NCI-H1105 (cell line): ENCODE measurements around the gene P2RX2.
"Not testable (repeated sequence)": the region's sequence is repeated elsewhere in the genome, so short reads cannot be mapped to it uniquely, and the experiment has no call there.

Source experiments
- DNase-seq: peaks from one replicate; lab custom pipeline; 2025; lab: John Stamatoyannopoulos, UW

Gene P2RX2

DNA sequence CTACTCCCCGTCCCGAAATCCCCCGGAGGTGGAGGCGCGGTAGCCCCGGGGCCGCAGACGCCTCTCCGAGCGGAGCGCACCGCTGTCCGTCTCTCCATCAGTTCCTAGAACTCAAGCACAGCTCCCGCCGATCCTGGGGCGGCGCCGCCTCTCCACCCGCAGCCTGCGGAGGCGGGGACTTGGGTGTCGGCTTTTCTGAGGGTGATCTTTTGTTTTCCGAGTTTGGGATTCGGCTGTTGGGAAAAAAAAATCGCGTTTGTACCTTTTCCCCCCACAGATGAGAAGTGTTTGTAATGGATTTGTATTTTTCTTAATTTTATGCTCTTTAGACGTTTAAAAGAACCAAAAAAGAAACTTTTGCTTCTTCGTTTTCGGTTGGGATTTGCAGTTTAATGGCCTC lies 34.8 kb upstream of the P2RX2 start:
- DNase-seq: no peak

DNA sequence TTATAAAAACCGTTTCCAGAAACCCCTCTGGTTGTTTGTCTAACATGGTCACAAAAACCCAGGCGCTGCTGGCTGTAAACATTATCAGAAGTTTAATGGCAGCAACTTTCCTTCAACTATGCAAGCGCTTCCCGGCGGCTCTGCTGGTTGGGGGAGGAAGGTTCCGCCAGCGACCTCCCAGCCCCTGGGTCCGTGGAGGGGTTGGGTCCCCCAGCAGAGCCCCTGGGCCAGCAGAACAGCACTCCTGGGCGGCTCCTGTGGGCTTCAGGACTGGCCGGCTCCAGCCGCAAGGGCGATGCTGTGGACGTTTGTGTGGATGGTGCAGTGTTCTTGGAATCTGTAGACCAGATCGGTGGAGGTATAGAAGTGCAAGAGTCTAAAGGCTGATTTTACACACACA lies 34.1 kb upstream of the P2RX2 start:
- DNase-seq: no peak

DNA sequence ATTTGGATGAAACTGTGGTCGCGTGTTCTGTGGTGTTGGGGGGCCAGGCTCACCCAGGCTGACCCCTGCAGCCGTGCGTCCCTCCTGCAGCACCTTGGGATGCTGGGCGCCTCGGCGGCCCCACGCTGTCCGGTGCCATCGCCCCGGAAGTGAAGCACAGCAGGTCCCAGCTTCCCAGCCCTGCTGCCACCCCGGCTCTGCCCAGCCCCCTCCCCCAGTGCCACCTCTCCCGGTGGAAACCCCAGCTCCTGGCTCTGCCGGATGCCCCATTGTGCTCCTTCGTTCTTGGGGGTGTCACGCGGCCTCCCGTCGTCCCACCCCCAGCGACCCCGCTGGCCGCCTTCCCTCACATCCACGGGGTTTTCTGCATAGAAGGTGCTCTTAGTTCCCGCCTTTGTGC lies 33.4 kb upstream of the P2RX2 start:
- DNase-seq: no peak

DNA sequence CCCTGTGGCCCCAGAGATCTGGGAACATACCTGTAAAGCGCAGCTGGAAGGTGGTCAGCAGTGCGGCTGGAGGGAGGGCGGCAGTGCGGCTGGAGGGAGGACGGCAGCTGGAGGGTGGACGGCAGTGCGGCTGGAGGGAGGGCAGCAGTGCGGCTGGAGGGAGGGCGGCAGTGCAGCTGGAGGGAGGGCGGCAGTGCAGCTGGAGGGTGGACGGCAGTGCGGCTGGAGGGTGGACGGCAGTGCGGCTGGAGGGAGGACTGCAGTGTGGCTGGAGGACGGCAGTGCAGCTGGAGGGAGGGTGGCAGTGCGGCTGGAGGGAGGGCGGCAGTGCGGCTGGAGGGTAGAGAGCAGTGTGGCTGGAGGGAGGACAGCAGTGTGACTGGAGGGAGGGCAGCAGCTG lies 31.6 kb upstream of the P2RX2 start:
- no peak for DNase-seq

DNA sequence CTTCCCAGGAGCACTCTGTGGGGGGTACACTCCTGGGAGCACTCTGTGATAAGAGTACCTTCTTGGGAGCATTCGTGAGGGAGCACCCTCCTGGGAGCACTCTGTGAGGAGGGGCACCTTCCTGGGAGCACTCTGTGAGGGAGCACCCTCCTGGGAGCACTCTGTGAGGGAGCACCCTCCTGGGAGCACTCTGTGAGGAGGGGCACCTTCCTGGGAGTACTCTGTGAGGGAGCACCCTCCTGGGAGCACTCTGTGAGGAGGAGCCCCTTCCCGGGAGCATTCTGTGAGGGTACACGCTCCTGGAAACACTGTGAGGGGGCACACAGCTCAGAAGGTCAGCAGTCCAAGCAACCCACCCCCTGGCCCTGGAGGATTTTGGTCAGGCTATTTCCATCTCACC lies 30.8 kb upstream of the P2RX2 start:
- no peak for DNase-seq

DNA sequence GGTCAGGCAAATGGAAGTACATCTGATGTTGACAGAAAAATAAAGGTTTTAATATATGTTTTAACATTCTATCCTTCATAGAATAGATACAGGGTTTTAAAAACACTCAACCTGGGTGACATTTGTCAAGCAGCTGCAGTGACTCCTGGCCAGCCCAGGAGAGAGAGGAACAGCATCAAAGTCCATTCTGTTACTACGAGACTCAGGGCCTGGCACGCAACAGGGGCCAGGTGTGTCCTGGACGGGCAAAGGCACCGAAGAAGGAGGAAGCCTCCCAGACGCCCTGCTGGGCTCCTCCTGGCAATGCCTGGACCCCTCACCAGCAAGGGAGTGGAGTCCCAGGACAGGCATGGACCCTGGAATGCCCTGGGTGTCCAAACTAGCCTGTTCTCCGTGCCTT lies 30.3 kb upstream of the P2RX2 start:
- DNase-seq: no peak

DNA sequence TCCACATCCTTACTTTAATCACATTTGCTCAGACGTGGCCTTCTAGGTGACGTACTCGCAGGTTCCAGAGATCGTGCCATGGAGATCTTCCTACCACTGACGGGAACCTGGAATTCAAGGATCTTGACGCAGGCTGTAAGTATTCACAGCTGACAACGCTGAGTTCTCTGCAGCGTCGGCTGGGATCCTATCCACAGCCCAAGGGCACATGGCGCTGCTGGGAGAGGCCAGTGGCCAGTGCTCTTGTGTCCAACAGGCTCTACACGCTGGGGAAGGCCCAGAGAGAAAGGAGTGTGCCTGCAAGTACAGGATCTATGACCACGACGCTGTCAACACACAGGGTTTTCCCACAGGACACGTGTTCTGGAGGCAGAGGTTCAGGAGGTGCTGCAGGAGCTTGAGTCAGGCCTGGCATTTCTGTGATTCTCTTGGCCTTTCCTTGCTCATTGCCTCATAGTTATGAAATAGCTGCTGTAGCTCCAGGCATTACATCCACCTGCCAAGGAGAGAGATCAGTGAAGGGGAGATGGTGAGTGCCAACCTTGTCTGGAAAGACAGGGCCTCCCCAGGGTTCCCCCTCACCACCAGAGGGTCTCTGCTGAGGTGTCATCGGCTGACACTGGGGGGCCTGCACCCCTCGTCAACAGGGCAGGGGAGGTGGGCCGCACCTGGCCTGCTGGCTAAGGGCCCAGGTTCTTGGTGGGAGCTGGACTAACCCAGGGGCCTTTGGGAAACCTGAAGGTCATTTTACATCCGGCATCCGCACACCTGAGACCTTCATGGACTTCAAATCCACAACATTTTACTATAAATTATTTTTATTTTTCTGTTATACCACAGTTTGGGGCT lies 29.5 kb upstream of the P2RX2 start:
- DNase-seq: no peak

DNA sequence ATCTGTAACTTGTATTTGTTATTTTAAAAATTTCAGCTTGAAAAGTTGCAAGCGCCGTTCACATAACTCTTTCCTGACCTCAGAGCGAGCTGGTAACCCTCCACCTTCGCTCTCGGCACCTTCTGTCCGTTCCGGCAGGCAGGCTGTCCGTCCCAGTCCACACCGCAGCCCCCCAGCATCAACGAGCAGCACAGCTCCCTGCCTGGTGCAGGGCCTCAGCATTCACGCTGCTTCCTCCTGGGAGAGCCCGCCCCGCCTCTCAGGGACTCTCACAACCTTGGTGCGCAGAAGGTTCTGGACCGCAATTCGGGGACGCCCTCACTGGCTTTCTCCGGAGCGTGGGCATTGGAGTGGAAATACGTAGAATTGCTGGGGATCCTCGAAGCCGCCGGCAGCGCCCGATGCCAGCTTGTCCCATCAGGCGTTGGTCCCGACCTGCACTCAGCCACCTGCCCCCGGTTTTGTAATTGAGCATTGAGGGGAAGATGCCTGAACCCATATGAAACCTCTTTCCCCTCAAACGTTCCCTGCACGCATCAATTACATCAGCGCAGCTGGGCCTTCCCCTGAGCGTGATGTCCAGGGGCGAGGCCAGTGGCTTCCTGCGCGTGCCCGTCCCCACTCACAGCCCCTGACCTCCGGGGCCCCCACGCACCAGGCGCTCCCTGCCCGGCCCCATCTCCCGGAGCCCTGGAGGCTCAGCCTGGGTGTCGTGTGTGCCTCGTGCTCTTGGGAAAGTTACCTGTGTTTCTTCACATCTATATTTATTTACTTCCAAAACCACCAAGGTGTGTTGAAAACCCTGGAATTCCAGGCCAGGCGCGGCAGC lies 27.3 kb upstream of the P2RX2 start:
- DNase-seq: no peak

DNA sequence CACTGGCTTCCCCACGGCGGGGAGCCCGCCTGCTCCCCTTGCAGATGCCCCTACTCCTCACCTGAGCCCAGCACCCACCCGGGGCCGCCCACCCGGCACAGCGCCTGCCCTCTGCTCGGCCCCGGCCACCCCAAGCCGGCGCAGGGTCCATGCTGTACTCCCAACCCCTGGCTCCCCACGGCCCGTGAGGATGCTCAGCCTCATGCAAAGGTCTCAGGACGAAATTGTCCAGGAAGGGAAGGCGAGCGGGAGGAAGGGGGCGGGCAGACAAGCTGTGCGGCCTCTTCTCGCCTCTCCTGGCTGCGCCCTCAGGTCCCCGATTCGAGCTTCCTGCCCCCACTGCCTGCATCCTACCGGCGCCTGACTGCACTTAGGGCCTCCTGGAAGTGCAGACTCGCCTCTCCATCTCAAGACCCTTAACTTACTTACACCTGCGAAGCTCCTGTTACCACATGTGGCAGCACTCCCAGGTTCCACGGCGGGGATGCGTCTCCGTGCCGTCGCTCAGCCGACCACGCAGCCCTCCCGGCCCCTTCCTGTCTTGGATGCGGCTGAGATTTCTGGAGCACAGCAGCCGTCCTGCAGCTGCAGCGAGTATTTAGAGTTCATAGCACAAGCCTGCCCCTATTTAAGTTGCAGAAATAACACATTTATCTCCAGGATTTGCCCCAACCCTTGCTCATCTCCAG lies 26.1 kb upstream of the P2RX2 start:
- no peak for DNase-seq

DNA sequence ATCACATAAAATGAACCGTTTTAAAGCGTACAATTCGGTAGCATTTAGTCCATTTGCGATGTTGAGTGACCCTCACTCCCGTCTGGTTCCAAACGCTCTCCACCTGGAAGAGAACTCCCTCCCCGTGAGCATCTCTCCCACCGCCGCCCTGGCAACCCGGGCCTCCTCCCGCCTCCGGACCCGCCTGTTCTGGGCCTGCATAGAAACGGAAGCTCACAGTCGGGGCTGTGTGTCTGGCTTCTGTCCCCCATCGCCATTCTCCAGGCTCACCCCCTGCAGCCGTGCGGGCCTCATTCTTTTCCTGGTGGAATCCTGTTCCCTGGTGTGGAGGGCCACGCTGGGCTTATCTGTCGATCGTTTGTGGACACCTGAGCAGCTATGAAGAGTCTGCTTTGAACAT lies 25.5 kb upstream of the P2RX2 start:
- no peak for DNase-seq

DNA sequence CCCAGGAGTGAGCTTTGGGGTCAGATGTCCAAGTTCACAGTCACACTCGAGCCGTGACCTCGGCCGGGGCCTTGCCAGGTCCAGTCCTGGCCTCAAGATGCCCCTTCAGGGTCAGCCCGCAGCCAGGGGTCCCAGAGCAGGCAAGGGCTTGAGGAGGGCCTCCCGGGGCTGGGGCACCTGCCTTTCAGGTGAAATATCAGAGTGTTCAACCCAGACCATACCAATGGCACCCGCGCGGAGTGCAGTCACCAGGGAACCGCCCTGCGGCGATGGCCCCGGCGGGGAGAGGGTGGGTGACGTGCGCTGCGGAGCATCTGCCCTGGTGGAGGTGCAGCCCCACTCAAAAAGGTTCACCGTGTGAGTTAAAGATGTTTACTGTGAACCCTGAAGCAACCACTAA lies 25.1 kb upstream of the P2RX2 start:
- no peak for DNase-seq

DNA sequence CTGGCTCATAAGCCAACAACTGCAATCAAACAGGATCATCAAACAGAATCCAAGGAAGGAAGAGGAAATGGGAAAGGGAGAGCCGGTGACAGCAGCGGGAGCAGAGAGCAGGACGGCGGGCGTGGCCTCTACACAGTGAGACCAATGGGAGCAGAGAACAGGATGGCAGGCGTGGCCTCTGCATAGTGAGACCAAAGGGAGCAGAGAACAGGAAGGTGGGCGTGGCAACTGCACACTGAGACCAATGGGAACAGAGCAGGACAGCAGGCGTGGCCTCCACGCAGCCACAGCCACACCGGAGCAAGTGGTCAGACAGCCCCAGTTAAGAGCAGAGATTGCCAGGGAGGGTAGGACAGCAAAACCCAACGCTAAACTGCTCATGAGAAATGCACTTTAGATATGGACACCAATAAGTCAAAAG lies 24.6 kb upstream of the P2RX2 start:
- DNase-seq: no peak

DNA sequence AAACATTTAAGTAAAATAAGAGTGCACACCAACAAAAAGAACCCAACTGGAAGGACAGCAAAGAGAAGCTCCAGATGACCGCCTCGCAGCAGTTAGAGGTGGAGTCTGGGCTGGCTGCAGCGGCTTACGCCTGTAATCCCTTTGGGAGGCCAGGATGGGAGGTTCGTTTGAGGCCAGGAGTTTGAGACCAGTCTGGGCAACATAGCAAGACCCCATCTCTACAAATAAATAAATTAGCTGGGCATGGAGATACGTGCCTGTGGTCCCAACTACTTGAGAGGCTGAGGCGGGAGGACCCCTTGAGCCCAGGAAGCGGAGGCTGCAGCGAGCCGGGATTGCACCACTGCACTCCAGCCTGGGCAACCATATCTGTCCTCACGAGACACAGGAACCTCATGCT lies 23.4 kb upstream of the P2RX2 start:
- no peak for DNase-seq

DNA sequence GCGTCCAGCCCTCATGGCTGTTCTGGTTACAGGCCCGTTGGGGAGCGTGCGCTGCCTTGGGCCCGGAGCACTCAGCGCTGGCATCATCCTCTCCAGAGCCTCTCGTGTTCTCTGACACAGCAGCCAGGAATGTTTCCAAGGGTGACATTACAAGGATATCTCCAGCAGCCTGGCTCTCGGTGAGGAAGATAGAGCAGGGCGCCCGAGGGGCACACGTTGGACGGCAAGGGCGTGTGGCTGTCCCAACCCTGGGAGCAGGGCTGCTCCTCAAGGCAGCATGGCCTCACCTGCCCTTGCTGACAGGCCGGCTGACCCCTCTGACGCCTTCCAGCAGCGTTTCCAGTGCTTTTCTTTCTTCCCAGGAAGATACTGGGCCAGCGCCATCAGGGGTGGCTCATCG lies 22.6 kb upstream of the P2RX2 start:
- DNase-seq: no peak

DNA sequence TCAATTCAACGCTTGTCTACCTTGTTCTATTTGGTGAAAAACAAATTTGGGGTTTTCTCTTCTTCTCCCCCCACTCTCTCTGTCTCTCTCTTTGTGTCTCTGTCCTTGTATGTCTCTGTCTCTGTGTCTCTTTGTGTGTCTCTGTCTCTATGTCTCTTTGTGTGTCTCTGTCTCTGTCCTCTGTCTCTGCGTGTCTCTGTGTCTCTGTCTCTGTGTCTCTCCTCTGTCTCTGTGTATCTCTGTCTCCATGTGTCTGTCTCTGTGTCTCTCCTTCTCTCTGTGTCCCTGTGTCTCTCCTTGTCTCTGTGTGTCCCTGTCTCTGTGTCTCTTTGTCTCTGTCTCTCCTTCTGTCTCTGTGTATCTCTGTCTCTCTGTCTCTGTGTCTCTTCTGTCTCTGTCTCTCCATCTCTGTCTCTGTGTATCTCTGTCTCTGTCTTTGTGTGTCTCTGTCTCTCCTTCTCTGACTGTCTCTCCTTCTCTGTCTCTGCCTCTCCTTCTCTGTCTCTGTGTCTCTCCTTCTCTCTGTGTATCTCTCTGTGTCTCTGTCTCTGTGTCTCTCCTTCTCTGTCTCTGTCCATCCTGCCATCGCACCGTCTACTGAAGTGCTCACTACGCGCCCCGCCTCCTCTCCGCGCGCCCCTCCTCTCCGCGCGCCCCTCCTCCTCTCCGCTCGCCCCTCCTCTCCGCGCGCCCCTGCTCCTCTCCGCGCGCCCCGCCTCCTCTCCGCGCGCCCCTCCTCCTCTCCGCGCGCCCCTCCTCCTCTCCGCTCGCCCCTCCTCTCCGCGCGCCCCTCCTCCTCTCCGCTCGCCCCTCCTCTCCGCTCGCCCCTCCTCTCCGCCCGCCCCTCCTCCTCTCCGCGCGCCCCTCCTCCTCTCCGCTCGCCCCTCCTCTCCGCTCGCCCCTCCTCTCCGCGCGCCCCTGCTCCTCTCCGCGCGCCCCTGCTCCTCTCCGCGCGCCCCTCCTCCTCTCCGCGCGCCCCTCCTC lies 21.0 kb upstream of the P2RX2 start:
- DNase-seq: peak; percentile 21

DNA sequence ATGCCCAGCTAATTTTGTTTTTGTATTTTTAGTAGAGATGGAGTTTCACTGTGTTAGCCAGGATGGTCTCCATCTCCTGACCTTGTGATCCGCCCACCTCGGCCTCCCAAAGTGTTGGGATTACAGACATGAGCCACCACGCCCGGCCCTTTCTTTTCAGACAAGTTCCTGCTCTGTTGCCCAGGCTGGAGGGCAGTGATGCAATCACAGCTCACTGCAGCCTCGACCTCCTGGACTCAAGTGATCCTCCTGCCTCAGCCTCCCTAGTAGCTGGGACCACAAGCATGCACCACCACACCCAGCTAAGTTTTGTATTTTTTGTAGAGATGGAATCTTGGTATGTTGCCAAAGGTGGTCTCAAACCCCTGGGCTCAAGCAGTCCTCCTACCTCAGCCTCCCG lies 19.1 kb upstream of the P2RX2 start:
- DNase-seq: not testable (repeated sequence)

DNA sequence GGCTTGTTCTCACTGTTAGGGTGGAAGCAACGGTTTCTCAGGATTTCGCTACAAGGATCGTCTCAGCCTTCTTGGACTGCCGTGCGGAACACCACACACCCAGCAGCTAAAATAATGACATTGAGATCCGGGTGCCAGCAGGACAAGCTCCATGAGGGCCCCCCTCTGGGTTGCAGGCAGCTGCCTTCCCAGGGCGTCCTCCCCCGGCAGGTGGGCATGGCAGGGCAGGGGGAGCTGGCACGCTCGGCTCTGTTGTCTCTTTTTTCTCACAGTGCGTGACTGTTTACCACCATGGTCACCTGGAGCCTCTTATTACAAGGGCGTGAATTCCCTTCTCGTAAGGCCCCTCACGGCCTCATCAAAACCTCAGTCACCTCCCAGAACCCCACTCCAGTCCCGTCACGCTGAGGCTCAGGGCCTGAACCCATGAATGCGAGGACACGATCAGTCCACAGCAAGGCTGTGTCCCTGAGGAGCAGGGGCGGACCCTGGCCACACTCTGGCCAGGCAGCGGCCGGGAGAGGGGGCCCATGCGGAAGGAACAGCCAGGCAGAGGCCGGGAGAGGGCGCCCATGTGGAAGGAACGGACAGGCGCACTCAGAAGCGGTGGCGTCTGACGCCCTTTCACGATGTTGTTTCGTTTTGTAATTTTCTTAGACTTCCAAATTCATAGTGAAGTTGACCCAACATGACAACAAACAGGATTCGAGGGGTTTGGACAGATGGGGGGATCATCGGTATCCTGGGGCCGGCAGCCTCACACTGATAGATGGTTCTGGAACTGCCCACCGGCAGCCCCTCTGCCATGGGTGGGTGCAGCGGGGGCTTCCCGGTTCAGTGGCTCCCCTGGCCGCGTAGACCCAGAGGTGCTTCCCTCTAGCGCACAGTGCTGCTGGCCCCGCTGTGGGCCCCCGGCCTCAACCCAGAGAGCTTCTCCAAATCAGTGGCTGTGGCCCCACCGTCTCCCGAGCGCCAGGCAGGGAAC lies 18.2 kb upstream of the P2RX2 start:
- DNase-seq: no peak

DNA sequence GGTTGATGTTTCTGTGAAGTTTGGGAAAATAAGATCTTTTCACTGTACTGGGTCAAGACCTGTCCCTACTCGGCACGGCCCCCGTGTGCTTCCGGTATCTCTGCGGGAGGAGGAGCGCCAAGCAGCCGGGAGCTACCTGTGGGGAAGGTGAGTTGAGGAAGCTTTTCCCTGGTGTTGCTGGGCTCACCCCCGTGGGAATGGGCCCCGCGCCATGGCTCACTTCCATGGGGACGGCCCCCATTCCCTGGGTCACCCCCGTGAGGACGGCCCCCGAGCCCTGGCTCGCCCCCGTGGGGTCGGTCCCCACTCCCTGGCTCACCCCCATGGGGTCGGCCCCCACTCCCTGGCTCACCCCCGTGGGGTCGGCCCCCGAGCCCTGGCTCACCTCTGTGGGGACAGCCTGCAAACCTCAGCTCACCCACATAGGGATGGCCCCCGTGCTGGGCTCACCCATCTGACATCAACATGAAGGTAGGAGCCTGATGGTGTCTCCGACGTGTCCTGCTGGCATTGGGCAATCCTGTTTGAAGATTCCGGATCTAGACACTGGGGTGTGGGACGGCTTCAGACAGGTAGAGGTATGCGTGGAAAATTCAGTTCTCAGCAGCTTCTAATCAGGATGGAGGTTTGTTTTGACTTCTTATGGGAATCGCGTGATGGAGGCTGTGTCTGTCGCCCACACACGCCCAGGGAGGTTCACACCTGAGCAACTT lies 17.2 kb upstream of the P2RX2 start:
- DNase-seq: no peak

DNA sequence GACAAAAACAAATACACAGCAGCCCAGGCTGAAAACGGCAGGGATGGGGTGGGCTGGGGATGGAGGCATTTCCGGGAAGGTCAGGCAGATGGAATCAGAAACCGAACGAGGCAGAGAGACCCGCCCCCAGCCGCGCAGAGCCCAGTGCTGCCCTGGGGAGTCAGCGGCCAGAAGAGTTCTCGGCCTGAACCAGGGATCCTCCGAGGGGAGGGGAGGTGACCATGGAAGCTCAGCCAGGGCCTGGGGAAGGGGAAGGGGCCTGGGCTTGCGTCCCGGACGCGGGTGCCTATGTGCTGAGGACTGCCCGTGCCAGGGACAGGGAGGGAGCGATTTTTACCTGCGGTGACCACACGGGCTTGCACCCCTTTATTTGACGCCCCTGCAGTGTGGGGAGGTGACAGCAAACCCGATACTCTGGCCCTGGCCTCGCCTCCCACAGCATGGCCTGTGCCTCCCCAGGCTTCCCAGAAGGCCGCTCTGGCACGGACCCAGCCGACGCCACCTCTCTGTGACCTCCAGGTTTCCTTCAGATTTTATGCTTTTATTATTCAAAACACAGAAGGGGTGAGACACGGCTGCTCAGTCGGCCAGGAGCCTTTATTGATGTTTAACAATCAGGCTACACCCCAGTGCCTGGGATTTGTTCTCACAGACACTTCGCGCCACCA lies 15.9 kb upstream of the P2RX2 start:
- no peak for DNase-seq
